HUES64 (cell line): ENCODE results near the gene ARL17B.
A peak's percentile ranks its signal among the peaks of the same experiment; 100 is the strongest.
"Not testable (repeated sequence)": the region's sequence is repeated elsewhere in the genome, so short reads cannot be mapped to it uniquely, and the experiment has no call there.

Experiments used
- H3K27ac ChIP-seq: 2 replicates; pipeline ENCODE4 v1.7.0; 2013; ENCODE audit warnings: low read depth, low read length, inconsistent platforms
- H3K27me3 ChIP-seq: 2 replicates; pipeline ENCODE4 v1.6.1; 2013; ENCODE audit warnings: mild to moderate bottlenecking, low read length; ENCODE audit not compliant: insufficient read depth
- H3K36me3 ChIP-seq: 2 replicates; pipeline ENCODE4 v1.6.1; 2013; ENCODE audit warnings: mild to moderate bottlenecking, low read length; ENCODE audit not compliant: insufficient read depth
- H3K4me1 ChIP-seq: 2 replicates; pipeline ENCODE4 v1.6.1; 2013; ENCODE audit warnings: mild to moderate bottlenecking, low read length, moderate library complexity; ENCODE audit not compliant: insufficient read depth
- H3K4me3 ChIP-seq: 2 replicates; pipeline ENCODE4 v1.5.1; 2013; ENCODE audit warnings: mild to moderate bottlenecking, low read length, moderate library complexity
- H3K9ac ChIP-seq: 2 replicates; pipeline ENCODE4 v1.6.1; 2013; ENCODE audit warnings: mild to moderate bottlenecking, low read depth, low read length
- H3K9me3 ChIP-seq: 2 replicates; pipeline ENCODE4 v1.6.1; 2013; ENCODE audit warnings: low read depth, low read length; ENCODE audit not compliant: insufficient read depth
- WGBS: fragments of 150-250, 120-280 bp; methylation state at CpG from one replicate; pipeline ENCODE4 v1.1.7; 2013; ENCODE audit warnings: missing lambda C conversion rate; 5-methylcytosine and 5-hydroxymethylcytosine counted together

ARL17B gene

GRCh38 chr17:46266063-46266655 is 95.4 kb downstream of the ARL17B start:
- Histone ChIP-seq H3K27me3 (peaks cover 42% of the 10 kb centered on the region), H3K9ac (peak overlapping the region; percentile 77), H3K4me3 (peak overlapping the region; percentile 76)
- 14% methylated on average over 21 of the region's 21 CpGs for WGBS
- not testable (repeated sequence) for H3K4me1 ChIP-seq, H3K9me3 ChIP-seq, H3K36me3 ChIP-seq, H3K27ac ChIP-seq

DNA sequence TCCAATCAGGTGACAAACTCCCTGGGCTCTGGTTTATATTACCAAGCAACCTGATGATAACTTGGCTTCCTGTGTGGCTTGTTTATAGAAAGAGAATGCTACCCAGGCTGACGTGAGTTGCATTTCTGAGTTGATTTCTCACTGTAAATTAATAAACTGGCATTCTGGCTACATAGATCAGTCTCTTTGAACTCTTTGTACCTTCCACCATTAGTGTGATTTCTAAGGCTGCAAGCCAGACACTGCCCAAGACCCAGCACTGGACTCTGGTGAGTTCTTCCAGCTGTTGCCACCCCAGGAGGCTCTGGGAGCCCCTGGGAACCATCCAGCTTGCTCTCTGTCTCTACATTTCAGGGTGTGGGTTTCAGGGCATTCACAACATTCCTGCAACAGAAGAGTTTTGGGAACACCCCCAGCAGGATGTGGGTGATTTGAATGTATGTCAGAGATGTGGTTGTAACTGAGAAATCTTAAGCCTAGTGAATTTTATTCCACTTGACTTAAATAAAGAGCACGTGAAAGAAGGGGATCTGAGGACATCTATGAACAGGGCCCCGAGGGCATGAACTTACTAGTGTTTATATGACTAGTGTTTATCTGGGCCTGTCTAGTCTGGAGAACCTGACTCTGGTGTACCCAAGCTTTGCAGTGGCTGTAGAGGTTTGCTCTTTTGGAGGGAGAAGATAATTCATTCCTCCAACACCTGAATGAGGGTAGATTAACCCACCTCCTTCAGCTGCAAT is 96.9 kb downstream of the ARL17B start:
- Histone ChIP-seq H3K27ac (no peak overlapping the region), H3K9me3 (no peaks in the 10 kb centered on the region), H3K9ac (no peak overlapping the region), H3K4me1 (peaks cover 5% of the 10 kb centered on the region; the same call in 1 of the 2 replicates), H3K36me3 (no peaks in the 10 kb centered on the region), H3K4me3 (no peak overlapping the region), H3K27me3 (peaks cover 54% of the 10 kb centered on the region)
- 72% methylated on average over 3 of the region's 3 CpGs for WGBS

- Histone ChIP-seq H3K9ac (no peak overlapping the region), H3K36me3 (no peaks in the 10 kb centered on the region), H3K27me3 (peaks cover 43% of the 10 kb centered on the region), H3K4me1 (peaks cover 5% of the 10 kb centered on the region; the same call in 1 of the 2 replicates), H3K4me3 (no peak overlapping the region), H3K9me3 (no peaks in the 10 kb centered on the region), H3K27ac (no peak overlapping the region)
- 96% methylated on average over 8 of the region's 8 CpGs for WGBS
These were observed 99.3 kb downstream of the ARL17B start for GRCh38 chr17:46262271-46262670.

DNA sequence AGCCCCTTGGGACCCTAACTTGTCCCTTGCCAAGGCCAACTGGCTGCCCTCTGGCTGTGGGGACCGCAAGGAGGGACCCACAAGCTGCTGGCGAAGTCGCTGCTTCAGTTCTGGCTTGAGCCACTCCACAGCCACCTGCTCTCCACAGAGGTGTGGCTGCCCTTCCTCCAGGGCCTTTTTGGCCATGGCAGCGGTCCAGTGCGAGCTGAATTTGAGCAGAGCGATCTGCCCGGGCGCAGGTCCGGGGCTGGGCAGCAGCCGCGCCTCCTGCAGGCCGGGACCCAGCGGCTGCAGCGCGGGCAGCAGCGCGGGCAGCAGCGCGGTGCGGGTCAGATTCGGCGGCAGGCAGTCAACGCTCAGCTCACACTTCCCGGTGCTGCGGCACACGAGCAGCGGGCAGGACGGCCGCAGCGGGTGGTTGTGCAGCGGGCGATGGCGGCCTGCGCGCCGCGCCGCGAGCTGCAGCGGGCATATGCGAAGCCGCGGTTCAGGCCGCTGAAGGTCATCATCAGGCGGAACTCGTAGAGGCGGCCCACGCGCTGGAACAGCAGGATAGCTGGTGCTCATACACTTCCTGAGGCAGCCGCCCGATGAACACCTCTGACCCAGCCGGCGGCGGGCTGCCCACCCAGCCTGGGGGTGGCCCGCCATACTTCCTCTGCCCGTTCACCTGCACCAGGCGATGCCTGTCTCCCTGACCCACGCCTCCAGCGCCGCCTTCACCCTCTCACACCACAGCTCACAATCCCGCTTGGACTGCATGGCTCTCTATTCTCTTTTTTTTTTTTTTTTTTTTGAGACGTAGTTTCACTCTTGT is 101.5 kb downstream of the ARL17B start:
- H3K27ac ChIP-seq, H3K9me3 ChIP-seq, H3K4me1 ChIP-seq, H3K9ac ChIP-seq, H3K36me3 ChIP-seq: not testable (repeated sequence)
- H3K27me3 ChIP-seq = peaks cover 26% of the 10 kb centered on the region
- WGBS = 9% methylated on average over 30 of the region's 62 CpGs
- peak overlapping the region; percentile 35; the same call in 1 of the 2 replicates for H3K4me3 ChIP-seq

- not testable (repeated sequence) for H3K27ac ChIP-seq, H3K4me3 ChIP-seq, H3K9me3 ChIP-seq, H3K9ac ChIP-seq, H3K36me3 ChIP-seq, H3K4me1 ChIP-seq
- H3K27me3 ChIP-seq = peaks cover 17% of the 10 kb centered on the region
- no CpG with 5 or more reads among the region's 1 CpG for WGBS
These were observed 105.2 kb downstream of the ARL17B start for GRCh38 chr17:46256369-46256768.

DNA sequence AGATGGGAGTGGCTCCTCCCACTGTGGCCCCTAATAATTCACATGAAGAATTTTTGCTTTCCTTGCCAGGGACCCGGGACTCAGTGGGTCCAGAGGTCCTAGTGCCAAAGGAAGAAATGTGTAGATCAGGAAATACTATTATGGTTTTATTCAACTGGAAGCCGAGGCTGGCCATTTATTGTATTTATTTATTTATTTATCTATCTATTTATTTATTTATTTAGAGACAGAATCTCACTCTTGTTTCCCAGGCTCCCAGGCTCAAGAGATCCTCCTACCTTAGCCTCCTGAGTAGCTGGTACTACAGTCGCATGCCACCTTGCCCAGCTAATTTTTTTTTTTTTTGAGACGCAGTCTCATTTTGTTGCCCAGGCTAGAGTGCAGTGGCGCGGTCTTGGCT is 107.4 kb downstream of the ARL17B start:
- not testable (repeated sequence) for H3K27me3 ChIP-seq, H3K4me1 ChIP-seq, H3K4me3 ChIP-seq, H3K36me3 ChIP-seq, H3K27ac ChIP-seq, H3K9me3 ChIP-seq, H3K9ac ChIP-seq
- 100% methylated on average over 4 of the region's 6 CpGs for WGBS

- not testable (repeated sequence) for H3K36me3 ChIP-seq, H3K4me3 ChIP-seq, H3K27me3 ChIP-seq, H3K9me3 ChIP-seq, H3K27ac ChIP-seq, H3K4me1 ChIP-seq, H3K9ac ChIP-seq
- WGBS = 61% methylated on average over 7 of the region's 8 CpGs
These were observed 107.8 kb downstream of the ARL17B start for GRCh38 chr17:46253722-46254121.

DNA sequence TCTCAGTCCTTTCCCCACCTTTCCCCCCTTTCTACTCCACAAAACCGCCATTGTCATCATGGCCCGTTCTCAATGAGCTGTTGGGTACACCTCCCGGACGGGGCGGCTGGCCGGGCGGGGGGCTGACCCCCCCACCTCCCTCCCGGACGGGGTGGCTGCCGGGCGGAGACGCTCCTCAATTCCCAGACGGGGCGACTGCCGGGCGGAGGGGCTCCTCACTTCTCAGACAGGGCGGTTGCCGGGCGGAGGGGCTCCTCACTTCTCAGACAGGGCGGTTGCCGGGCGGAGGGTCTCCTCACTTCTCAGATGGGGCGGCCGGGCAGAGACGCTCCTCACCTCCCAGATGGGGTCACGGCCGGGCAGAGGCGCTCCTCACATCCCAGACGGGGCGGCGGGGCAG is 108.8 kb downstream of the ARL17B start:
- H3K27me3 ChIP-seq, H3K4me3 ChIP-seq, H3K9me3 ChIP-seq, H3K36me3 ChIP-seq, H3K4me1 ChIP-seq, H3K9ac ChIP-seq, H3K27ac ChIP-seq: not testable (repeated sequence)
- 93% methylated on average over 19 of the region's 31 CpGs for WGBS

- not testable (repeated sequence) for H3K9ac ChIP-seq, H3K36me3 ChIP-seq, H3K27me3 ChIP-seq, H3K4me3 ChIP-seq, H3K4me1 ChIP-seq, H3K27ac ChIP-seq, H3K9me3 ChIP-seq
- WGBS = 89% methylated on average over 3 of the region's 3 CpGs
These were observed 112.4 kb downstream of the ARL17B start for GRCh38 chr17:46249153-46249552.

DNA sequence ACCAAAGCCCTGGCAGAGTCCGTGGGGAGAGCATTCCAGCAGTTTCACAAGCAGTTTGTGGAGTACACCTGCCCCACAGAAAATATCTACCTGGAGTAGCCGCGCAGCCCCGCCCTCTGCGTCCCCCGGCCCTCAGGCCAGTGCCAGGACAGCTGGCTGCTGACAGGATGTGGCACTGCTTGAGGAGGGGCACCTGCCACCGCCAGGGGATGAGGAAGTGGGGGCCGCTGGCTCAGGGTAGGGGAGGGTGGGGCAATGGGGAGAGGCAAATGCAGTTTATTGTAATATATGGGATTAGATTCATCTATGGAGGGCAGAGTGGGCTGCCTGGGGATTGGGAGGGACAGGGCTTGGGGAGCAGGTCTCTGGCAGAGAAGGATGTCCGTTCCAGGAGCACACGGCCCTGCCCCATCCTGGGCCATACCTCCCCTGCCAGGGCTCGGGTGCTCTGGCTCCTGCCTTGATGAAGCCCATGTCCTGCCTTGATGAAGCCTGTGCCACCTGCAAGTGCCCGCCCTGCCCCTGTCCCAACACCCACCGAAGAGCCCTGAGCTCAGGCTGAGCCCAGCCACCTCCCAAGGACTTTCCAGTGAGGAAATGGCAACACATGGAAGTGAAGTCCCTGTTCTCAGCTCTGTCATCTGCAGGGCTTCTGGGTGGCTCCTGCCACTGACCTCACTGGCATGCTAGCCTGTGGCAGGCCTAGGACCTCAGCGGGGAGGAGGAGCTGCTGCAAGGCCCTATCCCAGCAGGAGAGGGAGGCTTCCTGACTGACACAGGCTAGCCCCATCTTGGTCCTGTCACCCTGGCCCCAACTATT is 116.4 kb downstream of the ARL17B start:
- H3K4me3 ChIP-seq, H3K27me3 ChIP-seq, H3K36me3 ChIP-seq, H3K4me1 ChIP-seq, H3K9me3 ChIP-seq, H3K27ac ChIP-seq, H3K9ac ChIP-seq: not testable (repeated sequence)
- 83% methylated on average over 3 of the region's 14 CpGs for WGBS
